Measurements from ENCODE around the gene NUDT3.
"Not testable (repeated sequence)": the region's sequence is repeated elsewhere in the genome, so short reads cannot be mapped to it uniquely, and the experiment has no call there.

DNA sequence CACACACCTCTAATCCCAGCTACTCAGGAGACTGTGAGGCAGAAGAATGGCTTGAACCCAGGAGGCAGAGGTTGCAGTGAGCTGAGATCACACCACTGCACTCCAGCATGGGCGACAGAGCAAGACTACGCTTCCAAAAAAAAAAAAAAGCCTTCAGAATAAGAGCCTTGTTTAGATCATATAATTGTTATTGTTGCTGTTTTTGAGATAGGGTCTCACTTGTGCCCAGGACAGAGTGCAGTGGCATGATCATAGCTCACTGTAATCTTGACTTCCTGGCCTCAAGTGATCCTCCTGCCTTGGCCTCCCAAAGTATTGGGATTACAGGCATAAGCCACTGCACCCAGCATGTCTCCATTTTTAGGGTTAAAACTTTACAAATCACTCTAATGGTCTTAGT, 68.2 kb downstream of the NUDT3 start:
- not testable (repeated sequence) for TF ChIP-seq FOSL2 (IDR thresholded peaks at IDR 0.05; ENCODE audit: borderline replicate concordance, low read depth); EZH2phosphoT487 (IDR thresholded peaks at IDR 0.05; ENCODE audit: borderline replicate concordance, low read depth); TAF1 (IDR thresholded peaks at IDR 0.05; ENCODE audit: borderline replicate concordance, low read depth, low read length); POLR2AphosphoS5 (IDR thresholded peaks at IDR 0.05; ENCODE audit: low read depth, low read length); RAD21 (IDR thresholded peaks at IDR 0.05; ENCODE audit: low read length); RFX5 (IDR thresholded peaks at IDR 0.05; ENCODE audit: low read length); EP300 (IDR thresholded peaks at IDR 0.05; ENCODE audit: borderline replicate concordance in 1 of 2, low read depth in 1 of 2, low read length in 1 of 2)
- TF ChIP-seq, protein P1, sequence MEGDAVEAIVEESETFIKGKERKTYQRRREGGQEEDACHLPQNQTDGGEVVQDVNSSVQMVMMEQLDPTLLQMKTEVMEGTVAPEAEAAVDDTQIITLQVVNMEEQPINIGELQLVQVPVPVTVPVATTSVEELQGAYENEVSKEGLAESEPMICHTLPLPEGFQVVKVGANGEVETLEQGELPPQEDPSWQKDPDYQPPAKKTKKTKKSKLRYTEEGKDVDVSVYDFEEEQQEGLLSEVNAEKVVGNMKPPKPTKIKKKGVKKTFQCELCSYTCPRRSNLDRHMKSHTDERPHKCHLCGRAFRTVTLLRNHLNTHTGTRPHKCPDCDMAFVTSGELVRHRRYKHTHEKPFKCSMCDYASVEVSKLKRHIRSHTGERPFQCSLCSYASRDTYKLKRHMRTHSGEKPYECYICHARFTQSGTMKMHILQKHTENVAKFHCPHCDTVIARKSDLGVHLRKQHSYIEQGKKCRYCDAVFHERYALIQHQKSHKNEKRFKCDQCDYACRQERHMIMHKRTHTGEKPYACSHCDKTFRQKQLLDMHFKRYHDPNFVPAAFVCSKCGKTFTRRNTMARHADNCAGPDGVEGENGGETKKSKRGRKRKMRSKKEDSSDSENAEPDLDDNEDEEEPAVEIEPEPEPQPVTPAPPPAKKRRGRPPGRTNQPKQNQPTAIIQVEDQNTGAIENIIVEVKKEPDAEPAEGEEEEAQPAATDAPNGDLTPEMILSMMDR (IDR thresholded peaks at IDR 0.05): not testable (repeated sequence)
